Neural cell (in vitro differentiated cells): ENCODE measurements around the gene CTSA.

Source experiments
- EZH2 ChIP-seq: fragments of 200-600, 300-800 bp; shearing (Covaris generic), sonication (generic); IDR thresholded peaks from 2 replicates; pipeline ENCODE4 v1.6.1; 2014; ENCODE audit warnings: antibody characterized with exemption, low read length, borderline replicate concordance, mild to moderate bottlenecking; ENCODE audit not compliant: insufficient read depth, poor library complexity, severe bottlenecking
- POLR2AphosphoS5 ChIP-seq: IDR thresholded peaks from 2 replicates; pipeline ENCODE4 v1.6.1; 2012
- RAD21 ChIP-seq: fragments of 450-650 bp; conservative IDR thresholded peaks from 2 replicates; pipeline ENCODE4 v1.6.1; 2014; ENCODE audit warnings: antibody characterized with exemption, mild to moderate bottlenecking, moderate library complexity
- TF ChIP-seq, protein P1 (sequence below): fragments of 450-650 bp; IDR thresholded peaks from 2 replicates; pipeline ENCODE4 v1.5.1; 2014; ENCODE audit warnings: antibody characterized with exemption, mild to moderate bottlenecking, moderate library complexity; ENCODE audit not compliant: poor library complexity, severe bottlenecking

DNA sequence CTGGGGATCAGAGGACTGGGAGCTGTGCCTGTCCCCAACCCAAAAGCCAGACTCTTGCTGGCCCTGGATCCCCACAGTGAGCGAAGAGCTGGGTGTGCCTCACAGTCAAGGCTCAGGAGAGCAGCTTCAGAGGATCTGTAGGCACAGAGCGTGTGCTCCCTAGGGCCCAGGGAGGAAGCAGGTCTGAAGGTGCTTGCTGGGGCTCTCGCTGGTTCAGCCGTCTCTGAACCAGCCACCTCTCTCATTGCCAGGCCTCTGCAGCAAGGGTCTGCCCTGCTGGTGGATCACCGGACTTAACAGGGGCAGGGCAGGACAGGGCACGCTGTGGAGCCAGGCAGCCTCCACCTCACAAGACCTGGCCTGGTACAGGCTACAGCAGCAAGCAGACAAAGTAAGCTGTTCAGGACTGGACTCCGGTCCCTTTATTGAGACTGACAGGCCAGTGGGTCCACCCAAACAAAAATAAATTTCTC lies 57.2 kb downstream of the CTSA start:
- TF ChIP-seq, protein P1, sequence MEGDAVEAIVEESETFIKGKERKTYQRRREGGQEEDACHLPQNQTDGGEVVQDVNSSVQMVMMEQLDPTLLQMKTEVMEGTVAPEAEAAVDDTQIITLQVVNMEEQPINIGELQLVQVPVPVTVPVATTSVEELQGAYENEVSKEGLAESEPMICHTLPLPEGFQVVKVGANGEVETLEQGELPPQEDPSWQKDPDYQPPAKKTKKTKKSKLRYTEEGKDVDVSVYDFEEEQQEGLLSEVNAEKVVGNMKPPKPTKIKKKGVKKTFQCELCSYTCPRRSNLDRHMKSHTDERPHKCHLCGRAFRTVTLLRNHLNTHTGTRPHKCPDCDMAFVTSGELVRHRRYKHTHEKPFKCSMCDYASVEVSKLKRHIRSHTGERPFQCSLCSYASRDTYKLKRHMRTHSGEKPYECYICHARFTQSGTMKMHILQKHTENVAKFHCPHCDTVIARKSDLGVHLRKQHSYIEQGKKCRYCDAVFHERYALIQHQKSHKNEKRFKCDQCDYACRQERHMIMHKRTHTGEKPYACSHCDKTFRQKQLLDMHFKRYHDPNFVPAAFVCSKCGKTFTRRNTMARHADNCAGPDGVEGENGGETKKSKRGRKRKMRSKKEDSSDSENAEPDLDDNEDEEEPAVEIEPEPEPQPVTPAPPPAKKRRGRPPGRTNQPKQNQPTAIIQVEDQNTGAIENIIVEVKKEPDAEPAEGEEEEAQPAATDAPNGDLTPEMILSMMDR = no peak
- TF ChIP-seq RAD21 (no peak), EZH2 (no peak), POLR2AphosphoS5 (no peak)
